Ovary (tissue), 3 donors: ENCODE data around the gene RRP7A.
"Not testable (repeated sequence)": the region's sequence is repeated elsewhere in the genome, so short reads cannot be mapped to it uniquely, and the experiment has no call there.

ENCODE experiments used
- EP300 ChIP-seq: sonication (generic); formaldehyde crosslinking; IDR thresholded peaks from one replicate; pipeline ENCODE4 v1.6.1; 2017; ENCODE audit warnings: antibody characterized with exemption
- POLR2A ChIP-seq: fragments of 450-650 bp; IDR thresholded peaks from one replicate; pipeline ENCODE4 v1.6.1; 2017; ENCODE audit warnings: antibody characterized with exemption, mild to moderate bottlenecking, moderate library complexity
- TF ChIP-seq, protein P1 (sequence below), 3 donors: fragments of 450-650 bp in 2 of 3; fragments of 200-600 bp in 1 of 3; IDR thresholded peaks; one replicate each; pipeline versions ENCODE4 v1.5.1 to v1.8.0; 2016 to 2022; ENCODE audit warnings: antibody characterized with exemption in 3 of 3, mild to moderate bottlenecking in 1 of 3
- donor health status: DM: no; HTN: no; CAD: no.

DNA sequence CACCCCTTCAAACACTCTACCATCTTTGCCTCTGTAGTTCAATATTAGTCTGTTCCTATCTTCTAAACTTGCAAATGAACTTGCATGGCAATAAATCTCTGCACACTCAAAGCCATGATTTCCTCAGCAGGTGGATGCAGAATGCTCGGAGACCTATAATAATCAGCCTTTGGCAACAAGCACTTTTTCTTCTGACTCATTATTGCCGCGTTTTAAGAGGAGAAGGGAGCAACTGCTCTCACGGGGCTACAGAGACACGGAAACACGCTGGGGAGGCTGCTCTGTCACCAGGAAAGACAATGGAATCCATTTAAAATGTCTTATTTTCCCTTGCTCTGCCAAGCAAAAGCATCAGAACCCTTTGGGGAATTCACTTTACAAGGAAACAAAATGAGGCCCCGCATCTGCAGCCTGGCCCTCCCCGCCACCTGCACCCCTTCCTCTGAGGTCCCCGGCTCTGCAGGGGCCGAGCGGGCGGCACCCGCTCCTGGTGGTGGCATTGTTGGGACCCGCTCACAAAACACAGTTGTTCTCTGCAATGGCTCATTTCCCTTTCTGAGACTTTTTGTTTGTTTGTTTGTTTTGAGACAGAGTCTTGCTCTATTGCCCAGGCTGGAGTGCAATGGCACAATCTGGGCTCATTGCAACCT is 15.6 kb upstream of the RRP7A start:
- TF ChIP-seq EP300, POLR2A: not testable (repeated sequence)
- TF ChIP-seq, protein P1, sequence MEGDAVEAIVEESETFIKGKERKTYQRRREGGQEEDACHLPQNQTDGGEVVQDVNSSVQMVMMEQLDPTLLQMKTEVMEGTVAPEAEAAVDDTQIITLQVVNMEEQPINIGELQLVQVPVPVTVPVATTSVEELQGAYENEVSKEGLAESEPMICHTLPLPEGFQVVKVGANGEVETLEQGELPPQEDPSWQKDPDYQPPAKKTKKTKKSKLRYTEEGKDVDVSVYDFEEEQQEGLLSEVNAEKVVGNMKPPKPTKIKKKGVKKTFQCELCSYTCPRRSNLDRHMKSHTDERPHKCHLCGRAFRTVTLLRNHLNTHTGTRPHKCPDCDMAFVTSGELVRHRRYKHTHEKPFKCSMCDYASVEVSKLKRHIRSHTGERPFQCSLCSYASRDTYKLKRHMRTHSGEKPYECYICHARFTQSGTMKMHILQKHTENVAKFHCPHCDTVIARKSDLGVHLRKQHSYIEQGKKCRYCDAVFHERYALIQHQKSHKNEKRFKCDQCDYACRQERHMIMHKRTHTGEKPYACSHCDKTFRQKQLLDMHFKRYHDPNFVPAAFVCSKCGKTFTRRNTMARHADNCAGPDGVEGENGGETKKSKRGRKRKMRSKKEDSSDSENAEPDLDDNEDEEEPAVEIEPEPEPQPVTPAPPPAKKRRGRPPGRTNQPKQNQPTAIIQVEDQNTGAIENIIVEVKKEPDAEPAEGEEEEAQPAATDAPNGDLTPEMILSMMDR (IDR thresholded peaks at IDR 0.05): not testable (repeated sequence)
